GM03348 (cell line): ENCODE results near the gene DKC1.
A peak's percentile ranks its signal among the peaks of the same experiment; 100 is the strongest.
"Not testable (repeated sequence)": the region's sequence is repeated elsewhere in the genome, so short reads cannot be mapped to it uniquely, and the experiment has no call there.

ENCODE experiments used
- DNase-seq: peaks from one replicate; pipeline ENCODE4 v3.0.0; 2012; ENCODE audit warnings: low spot score

The DKC1 gene

DNA sequence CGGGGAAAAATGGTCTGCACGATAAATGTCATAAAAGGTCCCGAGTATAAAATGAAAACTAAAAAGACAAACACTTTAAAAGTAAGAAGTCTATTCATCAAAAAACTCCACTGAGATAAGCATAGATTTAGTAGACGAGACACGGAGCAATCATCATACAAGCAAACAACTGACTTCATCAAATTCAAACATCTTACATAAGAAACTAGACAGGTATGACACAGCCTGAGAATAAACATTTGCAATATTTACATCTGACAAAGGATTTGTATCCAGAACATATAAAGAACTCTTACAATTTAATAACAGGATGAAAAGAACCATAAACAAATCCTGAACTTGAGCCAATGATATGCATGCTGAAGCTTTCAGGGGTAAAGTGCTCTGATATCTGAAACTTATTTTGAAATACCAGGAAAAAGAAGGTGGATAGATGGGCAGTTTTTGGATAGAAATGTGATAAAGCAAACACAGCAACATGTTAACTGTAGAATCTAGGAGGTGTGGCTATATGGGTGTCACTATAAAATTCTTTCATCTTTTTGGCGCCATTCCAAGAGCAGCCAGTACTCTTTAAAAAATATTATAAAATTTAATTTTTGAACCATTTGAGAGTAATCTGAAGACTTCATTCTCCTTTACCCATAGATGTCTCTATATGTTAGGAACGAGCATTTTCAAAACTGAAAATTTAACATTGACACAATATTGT lies 30.6 kb downstream of the DKC1 start:
- no peak for DNase-seq

DNA sequence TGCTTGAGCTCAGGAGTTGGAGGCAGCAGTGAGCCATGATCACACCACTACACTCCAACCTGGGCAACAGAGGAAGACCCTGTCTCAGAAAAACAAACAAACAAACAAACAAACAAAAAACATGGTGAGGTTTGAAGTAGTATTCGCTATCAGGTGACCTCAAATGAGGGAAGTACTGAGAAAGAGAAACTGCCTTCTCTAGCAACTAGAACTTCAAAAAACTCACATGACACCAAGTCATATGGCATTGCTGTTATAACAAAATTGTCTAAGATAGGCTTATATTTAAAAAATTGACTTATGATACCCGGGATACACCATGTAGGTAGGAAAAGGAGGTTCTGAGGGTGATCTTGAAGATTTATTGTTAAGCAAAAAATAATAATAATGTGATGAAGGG lies 32.4 kb downstream of the DKC1 start:
- no peak for DNase-seq

DNA sequence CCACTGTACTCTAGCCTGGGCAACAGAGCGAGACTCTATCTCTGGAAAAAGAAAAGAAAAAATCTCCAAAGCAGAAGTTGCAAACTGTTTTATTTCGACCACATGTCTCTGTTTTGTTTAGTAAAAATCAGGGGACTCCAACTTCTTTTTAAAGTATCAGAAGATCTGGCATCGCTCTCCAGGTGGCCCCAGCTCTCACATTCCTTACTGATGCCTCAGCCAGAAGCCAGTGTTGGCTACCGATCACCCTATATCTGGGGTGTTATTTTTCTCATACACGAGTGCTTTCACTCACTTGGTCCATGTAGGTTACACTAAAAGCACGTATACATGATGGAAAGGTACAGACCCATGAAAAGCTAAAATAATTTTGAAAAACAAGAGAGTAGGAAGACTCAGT lies 34.3 kb downstream of the DKC1 start:
- no peak for DNase-seq

DNA sequence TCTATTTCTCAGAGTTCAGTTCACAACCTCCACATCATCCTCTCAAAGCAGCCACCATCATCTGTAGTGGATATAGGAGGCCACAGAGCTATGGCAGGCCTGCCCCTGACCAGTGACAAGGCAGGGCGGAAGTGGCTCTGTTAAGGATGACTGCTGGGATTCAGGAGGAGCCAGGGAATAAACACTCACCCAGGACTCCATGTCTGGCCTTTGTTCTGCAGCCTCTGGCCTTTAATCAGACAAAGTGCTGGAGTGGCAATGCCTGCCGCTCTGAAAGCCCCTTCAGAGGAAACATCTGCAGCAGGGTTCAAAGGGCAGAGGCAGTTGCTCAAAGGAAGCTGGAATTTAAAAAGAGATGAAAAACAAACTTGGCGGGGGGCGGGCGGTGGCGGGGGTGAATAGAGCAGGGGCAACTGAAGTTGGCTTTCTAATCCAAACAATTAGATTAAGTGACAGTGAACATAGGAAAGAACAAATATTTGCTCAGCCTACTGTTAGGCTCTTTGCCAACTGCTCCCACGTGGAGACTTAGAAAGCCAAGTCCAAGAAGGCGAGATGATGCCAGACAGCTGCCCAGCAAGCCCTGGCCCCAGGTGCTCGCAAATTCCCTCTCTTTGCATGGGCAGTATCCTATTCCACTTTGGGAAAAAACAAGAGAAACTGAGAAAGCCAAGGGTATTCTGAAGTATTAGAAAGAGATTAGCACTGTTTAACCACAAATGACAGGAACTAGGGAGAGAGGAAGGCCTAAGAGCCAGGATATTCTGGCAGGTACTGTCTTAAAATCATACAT lies 37.1 kb downstream of the DKC1 start:
- no peak for DNase-seq

DNA sequence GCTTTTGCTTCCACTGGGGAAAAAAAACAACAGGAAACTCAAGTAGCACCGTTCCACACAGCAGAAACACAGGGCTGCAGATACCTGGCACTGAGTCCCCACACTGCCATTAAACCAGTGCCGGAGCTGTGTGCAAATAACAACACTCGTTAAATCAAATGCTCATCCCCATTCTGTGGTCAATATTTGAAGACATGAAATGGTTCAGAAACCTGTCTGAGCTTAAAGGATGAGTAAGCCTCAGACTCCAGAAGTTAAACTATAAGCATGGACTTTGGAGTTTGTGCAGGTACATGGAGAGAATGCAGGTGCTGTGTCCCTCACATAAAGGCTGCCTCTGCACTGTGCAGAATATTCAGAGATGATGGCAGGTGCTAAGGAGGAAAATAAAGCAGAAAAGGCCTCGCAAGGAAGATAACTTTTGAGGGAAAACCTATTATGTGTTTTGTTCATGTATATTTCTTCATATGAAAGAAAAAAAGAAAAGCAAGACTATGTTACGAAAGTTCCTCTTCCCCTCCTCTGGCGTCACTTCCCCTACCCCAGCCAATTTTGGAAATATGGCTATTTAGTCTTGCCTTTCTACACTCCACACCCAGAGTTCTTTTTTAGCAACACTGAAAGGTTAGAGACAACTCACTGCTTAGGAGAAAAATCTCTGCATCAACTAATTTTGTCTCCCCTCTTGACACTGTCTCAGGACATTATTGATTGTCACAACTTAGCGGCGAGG lies 38.0 kb downstream of the DKC1 start:
- DNase-seq = no peak

DNA sequence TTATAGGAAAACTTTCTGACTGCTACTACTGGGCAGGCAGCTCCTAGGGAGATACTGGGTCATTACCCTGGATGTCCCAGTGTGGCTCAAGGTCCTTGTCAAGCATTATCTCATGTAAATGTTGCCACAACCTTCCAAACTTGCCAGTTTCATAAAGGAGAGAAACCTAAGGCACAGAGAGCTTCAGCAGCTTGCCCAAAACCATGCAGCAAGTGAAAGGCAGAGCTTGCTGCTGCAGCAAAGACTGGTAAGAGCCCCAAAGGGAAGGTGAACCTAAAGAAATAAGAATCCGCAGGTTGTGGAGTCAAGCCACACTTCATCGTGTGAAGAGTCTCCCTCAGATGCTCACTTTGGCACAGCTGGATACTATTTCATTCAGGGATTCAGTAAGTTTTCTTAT lies 40.3 kb downstream of the DKC1 start:
- no peak for DNase-seq

DNA sequence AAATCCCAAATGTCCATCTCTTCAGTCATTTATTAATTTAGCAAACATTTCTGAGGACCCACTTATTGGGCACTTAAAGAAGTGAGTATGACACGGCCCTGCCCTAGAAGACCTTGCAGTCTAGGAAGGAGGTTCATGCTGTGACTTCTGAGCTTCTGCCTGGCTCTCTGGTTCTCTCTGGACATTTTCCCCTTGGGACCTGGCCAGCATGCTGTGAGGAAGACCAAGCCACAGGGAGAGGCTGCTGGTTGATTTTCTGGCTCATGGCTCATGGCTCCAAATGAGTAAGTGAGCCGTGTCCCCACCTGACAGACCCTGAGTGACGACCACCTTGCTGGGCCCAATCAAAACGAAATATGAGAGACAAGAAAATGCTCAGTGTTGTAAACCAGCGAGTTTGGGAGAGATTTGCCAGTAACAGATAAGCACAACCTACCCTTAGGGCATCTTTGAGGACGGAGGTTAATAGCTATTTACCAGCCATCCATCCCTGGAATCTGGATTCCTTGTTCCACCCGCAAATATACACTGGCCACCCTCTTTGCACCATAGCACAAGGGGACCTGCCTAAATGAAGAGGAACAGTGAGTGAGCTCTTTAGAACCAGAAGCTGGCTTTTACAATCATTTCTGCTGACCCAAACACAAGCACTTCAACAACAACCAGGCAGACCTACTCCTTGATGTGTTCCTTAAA lies 41.7 kb downstream of the DKC1 start:
- no peak for DNase-seq

DNA sequence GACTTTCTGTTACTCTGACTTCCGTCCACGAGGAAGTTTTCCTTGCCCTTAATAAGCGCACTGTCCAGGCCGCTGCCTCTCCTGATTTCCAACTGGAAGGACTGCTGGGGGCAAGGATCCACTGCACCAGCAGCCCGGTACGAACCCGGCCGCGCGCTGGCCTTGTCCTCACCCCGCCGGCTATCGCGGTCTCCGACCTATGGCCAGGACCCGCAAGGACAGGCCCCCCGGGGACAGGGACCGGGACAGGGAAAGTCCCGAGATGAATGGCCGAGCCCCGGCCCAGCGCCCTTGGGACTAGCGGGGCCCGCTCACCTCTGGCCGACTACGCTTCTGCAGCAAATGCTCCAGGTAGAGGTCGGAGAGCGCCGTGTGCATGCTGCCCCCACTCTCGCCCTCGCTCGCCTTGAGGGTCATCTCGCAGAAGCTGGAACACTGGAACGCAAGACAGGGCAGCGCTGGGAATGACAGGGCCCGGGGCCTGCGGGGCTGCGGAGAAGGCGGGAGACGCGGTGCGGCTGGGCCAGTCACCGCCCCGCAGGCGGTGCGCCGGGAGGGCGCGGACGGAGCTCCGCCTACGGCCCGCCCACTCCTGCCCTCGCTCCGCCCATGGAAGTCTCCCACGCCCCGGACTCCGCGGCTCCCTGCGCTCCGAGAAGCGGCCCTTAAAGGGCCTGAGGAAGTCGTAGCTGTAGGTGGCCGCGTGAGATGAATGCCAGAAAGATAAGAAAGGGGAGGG lies 42.5 kb downstream of the DKC1 start, which contains the start of gene MPP1:
TSS of gene MPP1 (minus strand) at position 529 of the 739 bp plus-strand sequence. CDS start at position 417, 112 bp downstream.
- DNase-seq = peak; percentile 92

DNA sequence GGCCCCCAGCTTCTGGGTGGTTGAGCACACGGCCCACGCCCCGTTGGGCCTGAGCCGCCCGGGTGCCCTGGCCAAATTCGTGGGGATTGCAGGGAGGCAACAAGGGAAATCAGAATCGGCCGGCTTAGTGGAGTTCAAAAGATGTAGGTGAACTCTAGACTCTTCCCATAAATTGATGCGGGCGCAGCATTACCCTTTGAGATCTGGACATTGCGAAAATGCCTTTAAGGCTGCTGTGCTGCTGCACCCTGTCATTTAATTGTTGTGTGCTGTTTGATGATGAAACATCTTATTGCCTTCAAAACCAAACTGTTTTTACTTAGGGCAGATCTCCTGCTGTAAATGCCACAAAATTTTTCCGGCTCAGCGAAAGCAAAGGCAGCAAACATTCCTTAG lies 43.0 kb downstream of the DKC1 start:
- peak; percentile 22 for DNase-seq

DNA sequence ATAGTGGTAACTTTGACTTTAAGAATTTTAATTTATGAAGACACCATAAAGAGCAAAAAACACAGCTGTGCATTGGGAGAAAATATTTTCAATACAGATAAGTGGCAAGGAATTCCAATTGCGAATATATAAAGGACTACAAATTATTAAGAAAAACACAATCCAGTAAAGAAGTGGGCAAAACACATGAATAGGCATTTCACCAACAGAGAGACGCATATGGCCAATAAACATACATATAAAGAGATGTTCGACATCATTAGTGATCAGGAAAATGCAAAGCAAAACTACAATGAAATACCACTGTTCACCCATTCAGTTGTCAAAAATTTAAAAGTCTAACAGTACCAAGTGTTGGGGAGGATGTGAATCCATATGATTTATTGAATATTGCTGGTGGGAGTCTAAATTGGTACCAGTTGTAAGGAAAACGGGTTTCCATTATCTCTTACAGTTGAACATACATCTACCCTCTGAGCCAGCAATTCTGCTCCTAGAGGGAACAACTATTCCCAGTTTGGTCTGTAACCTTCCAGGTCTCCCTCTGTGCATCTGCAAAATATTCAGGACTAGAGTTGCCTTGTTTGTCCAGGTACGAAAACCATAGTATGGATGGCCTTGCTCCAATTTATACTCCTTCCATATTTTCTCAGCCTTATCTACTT lies 44.3 kb downstream of the DKC1 start:
- no peak for DNase-seq

- DNase-seq = no peak
Observed at GRCh38 chrX:154809939-154810665, 47.4 kb downstream of the DKC1 start.

DNA sequence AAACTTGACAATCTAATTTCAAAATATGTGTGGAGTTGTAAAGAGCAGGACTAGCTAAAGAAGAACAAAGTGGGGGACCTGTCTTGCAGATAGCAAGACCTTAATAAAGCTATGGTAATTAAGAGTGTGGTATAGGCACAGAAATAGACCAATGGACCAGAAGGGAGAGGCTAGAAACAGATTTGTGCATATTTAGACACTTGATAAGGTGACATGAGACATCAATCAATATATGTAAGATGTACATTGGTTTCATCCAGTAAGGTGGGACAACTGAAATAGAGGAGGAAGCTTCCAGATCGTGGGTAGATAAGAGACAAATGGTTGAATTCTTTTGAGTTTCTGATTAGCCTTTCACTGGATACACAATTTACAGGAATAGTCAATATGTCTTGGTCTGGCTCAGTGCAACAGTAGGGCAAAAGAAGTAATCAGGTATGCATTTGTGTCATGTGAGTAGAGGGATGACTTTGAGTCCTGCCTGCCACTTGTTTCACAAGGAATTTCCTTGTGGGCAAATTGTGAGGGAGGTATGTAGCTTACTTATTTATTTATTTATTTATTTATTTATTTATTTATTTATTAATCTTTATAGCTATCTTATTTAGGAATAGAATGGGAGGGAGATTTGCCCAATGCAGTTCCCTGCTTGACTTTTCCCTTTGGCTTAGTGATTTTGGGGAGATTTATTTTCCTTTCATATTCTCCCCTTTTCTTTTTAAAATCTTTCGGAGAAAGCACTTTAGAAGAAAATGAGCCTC lies 49.9 kb downstream of the DKC1 start:
- DNase-seq = no peak

DNA sequence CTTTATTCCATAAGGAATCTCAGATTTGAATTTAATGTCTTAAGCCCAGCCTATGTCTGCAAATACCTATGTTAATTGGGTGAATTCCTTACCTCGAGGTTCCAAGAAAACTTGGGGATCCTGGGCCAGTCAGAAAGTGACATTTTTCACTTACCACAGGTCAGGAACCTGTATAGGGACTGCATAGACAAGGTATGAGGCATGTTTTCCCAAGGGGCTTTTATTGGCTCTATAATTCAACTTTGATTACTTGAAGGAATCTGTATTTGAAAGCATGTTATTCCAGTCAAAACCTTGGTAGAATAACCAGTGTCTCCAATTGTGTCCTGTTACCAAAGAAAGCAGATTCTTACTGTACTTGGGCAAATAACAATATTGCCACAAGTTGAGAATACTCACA lies 51.1 kb downstream of the DKC1 start:
- no peak for DNase-seq

DNA sequence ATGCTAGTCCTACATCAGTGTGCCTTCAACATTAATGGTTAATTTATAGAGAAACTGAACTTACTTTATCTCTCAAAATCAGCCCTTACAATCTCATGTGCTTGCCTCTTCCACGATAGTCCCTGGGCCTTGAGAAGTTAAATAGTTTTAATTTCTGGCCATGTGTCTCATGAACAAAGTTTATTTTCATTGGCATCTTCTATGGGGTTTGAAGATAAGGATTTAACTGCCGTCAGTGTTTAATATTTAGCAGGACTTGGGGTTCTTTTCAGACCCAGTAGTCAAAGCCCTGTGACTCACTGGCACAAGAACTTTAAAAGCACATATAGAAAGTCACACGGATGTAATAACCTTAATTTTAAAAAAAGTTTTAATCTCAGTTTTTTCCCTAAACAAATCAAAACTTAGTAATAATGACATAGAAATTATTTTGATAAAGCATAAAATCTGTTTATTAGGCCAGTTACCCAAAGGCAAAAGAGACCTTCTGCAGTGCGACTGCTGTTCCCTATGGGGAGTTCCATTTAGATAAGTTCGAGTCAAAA lies 52.7 kb downstream of the DKC1 start:
- DNase-seq = no peak

- not testable (repeated sequence) for DNase-seq
Observed at GRCh38 chrX:154816326-154816898, 53.7 kb downstream of the DKC1 start.

DNA sequence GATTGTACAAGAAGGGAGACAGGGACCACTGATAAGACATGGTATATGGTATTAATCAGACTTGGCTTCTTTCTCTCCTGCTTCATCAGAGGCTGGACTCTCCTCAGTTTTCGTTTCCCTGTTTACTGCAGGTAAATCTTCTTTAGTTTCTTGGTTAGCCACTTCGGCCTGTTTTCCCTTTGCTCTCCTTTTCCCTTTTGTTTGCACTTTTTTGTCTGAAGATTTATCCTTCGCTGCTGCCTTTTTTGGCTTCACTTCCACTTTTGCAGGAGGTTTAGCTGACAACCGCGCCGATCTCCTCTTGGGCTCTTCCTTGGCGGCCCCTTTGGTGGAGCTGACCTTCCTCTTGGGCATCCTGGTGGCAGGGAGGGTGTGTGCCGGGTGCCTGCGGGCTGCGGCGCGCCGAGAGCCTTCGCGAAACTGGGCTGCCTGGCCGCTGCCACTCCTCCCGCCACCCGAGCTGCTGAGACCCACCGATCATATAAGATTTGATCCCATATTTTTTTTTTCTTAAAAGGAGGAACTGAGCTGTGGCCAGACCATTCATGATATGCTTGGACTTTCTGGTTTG lies 54.5 kb downstream of the DKC1 start:
- DNase-seq = not testable (repeated sequence)

DNA sequence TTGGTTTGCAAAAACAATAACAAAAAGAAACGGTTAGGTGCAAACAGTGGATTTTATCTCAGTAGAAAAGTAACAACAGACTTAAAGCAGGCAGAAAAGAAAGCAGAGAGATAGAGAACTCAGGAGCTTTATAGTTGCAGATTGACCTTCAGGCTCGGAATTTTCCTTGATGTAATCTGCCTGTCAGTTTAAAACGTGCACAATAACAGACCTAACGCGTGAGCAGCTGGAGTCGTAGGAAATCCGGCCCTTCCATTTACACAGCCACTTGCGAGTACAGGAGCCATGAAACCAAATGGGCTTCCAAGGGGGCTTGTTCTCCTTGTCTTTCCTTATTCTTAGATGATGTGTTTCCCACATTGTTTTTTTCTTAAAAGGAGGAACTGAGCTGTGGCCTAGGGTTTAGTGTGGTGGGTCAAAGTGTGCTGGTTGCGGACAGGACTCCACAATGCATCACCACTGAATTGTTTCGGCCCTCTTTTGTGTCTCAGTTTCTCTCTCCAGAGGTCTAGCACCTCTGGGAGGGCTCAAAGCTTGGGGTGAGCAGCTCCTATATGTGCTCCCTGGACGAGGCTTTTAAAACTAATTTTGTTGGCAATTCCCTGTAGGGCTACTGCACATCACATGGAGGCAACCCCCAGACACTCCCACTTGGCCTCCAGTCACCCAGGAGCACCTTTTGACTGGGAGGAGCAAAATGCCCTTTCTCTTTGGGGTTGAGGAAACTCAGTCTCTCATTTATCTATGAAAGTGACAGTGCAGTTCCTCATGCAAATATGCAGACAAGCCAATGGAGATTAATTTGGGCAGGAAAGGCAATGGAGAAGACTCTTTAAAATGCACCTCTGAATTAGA lies 56.5 kb downstream of the DKC1 start:
- no peak for DNase-seq
